K562 treated with DMSO at 1 percent for 12 hours (cell line): ENCODE measurements around the gene NIFK. TPM values are rescaled to one million over a fixed set of nuclear protein-coding genes. Genes with fewer than 3 reads are reported as not detected.

Experiments used
- total RNA-seq: library from RNA; unstranded; fragments of 300-600 nt; gene quantifications from 2 replicates; pipeline ENCODE4 v1.2.3, GENCODE V29; 2022; ENCODE audit not compliant: insufficient read depth

Gene NIFK
- total RNA-seq = 16.9 and 27.1 TPM in 2 replicates

GRCh38 chr2:121736462-121737336, at the start of gene NIFK:
Gene NIFK (minus strand): TSS chr2:121736875. CDS start chr2:121736850, 25 bp downstream.

GRCh38 chr2:121755237-121756111, 18.8 kb upstream of the NIFK start, which contains the start of gene TSN:
Gene TSN (plus strand): TSS chr2:121755651. CDS start chr2:121755780, 129 bp downstream.

Other genes with a start within 250 kb of the NIFK start
- gene RNU4ATAC, start 206.0 kb downstream of the NIFK start, total RNA-seq = not detected in 2 replicates
- 6.0 and 29.7 TPM in 2 replicates for gene CLASP1, start 87.4 kb downstream of the NIFK start, total RNA-seq
- 19.7 and 37.4 TPM in 2 replicates for gene TSN, start 18.8 kb upstream of the NIFK start, total RNA-seq